Neural cell (in vitro differentiated cells): ENCODE results near the gene ALDH1A1. TPM values are rescaled to one million over a fixed set of nuclear protein-coding genes. Genes with fewer than 3 reads are reported as not detected.

Source experiments
- H2AFZ ChIP-seq: fragments of 200-600, 300-800 bp; sonication (generic), shearing (Covaris generic); 2 replicates; pipeline ENCODE4 v1.6.0; 2014; ENCODE audit warnings: low read depth, mild to moderate bottlenecking, antibody characterized with exemption, low read length, moderate library complexity
- H3F3A ChIP-seq: fragments of 200-600 bp; shearing (Covaris generic); 2 replicates; pipeline ENCODE4 v1.6.1; 2016; ENCODE audit warnings: mild to moderate bottlenecking, moderate library complexity, mixed read lengths, antibody characterized with exemption, low read length; ENCODE audit not compliant: insufficient read depth, poor library complexity, severe bottlenecking
- H3K27ac ChIP-seq: fragments of 200-600, 300-800 bp; sonication (generic), shearing (Covaris generic); 2 replicates; pipeline ENCODE4 v1.5.1; 2014; ENCODE audit warnings: mild to moderate bottlenecking, low read length, moderate library complexity
- H3K27me3 ChIP-seq: fragments of 300-800, 200-600 bp; sonication (generic), shearing (Covaris generic); 2 replicates; pipeline ENCODE4 v1.6.0; 2014; ENCODE audit warnings: mild to moderate bottlenecking, low read depth, low read length, moderate library complexity; ENCODE audit not compliant: insufficient read depth
- H3K36me3 ChIP-seq: fragments of 300-800, 200-600 bp; sonication (generic), shearing (Covaris generic); 2 replicates; pipeline ENCODE4 v1.5.1; 2014; ENCODE audit warnings: mild to moderate bottlenecking, antibody characterized with exemption, low read length, moderate library complexity; ENCODE audit not compliant: insufficient read depth
- H3K4me2 ChIP-seq: fragments of 300-800, 200-600 bp; sonication (generic), shearing (Covaris generic); 2 replicates; pipeline ENCODE4 v1.6.0; 2014; ENCODE audit warnings: mild to moderate bottlenecking, low read length
- H3K4me3 ChIP-seq: fragments of 300-800, 200-600 bp; sonication (generic), shearing (Covaris generic); 2 replicates; pipeline ENCODE4 v1.5.1; 2014; ENCODE audit warnings: mild to moderate bottlenecking, low read length, moderate library complexity
- H3K79me2 ChIP-seq: fragments of 200-600 bp; shearing (Covaris generic); replicated peaks from 2 replicates; pipeline ENCODE4 v1.6.0; 2014; ENCODE audit warnings: mild to moderate bottlenecking, low read length, moderate library complexity; ENCODE audit not compliant: insufficient read depth
- H3K9ac ChIP-seq: fragments of 300-800, 200-600 bp; sonication (generic), shearing (Covaris generic); 2 replicates; pipeline ENCODE4 v1.6.1; 2016; ENCODE audit warnings: mild to moderate bottlenecking, low read length, mixed read lengths
- H3K9me2 ChIP-seq: fragments of 200-600 bp; shearing (Covaris generic); 2 replicates; pipeline ENCODE4 v1.6.1; 2016; ENCODE audit warnings: mild to moderate bottlenecking, low read length, mixed read lengths; ENCODE audit not compliant: insufficient read depth
- H3K9me3 ChIP-seq: fragments of 200-600, 300-800 bp; sonication (generic), shearing (Covaris generic); 2 replicates; pipeline ENCODE4 v1.6.1; 2016; ENCODE audit warnings: mild to moderate bottlenecking, mixed run types, low read length, moderate library complexity, mixed read lengths
- H4K20me1 ChIP-seq: fragments of 200-600 bp; shearing (Covaris generic); 2 replicates; pipeline ENCODE4 v1.6.1; 2016; ENCODE audit warnings: mild to moderate bottlenecking, mixed run types; ENCODE audit not compliant: insufficient read depth
- EP300 ChIP-seq: fragments of 450-650 bp; conservative IDR thresholded peaks from 2 replicates; pipeline ENCODE4 v1.6.1; 2014; ENCODE audit warnings: antibody characterized with exemption, mild to moderate bottlenecking, moderate library complexity; ENCODE audit not compliant: poor library complexity, severe bottlenecking
- EZH2 ChIP-seq: fragments of 200-600, 300-800 bp; shearing (Covaris generic), sonication (generic); IDR thresholded peaks from 2 replicates; pipeline ENCODE4 v1.6.1; 2014; ENCODE audit warnings: antibody characterized with exemption, low read length, borderline replicate concordance, mild to moderate bottlenecking; ENCODE audit not compliant: insufficient read depth, poor library complexity, severe bottlenecking
- MXI1 ChIP-seq: fragments of 450-650 bp; conservative IDR thresholded peaks from 2 replicates; pipeline ENCODE4 v1.6.1; 2014; ENCODE audit warnings: antibody characterized with exemption, mild to moderate bottlenecking; ENCODE audit not compliant: poor library complexity, severe bottlenecking
- POLR2AphosphoS5 ChIP-seq: IDR thresholded peaks from 2 replicates; pipeline ENCODE4 v1.6.1; 2012
- RAD21 ChIP-seq: fragments of 450-650 bp; conservative IDR thresholded peaks from 2 replicates; pipeline ENCODE4 v1.6.1; 2014; ENCODE audit warnings: antibody characterized with exemption, mild to moderate bottlenecking, moderate library complexity
- SMC3 ChIP-seq: fragments of 450-650 bp; conservative IDR thresholded peaks from 2 replicates; pipeline ENCODE4 v1.6.1; 2014; ENCODE audit warnings: antibody characterized with exemption, mild to moderate bottlenecking, moderate library complexity; ENCODE audit not compliant: poor library complexity
- TAF1 ChIP-seq: IDR thresholded peaks from 2 replicates; pipeline ENCODE4 v1.6.1; 2012; ENCODE audit warnings: low read depth
- polyA plus RNA-seq: library from polyadenylated mRNA; depleted of rRNA; stranded (reverse); fragments of >200 nt; gene quantifications from 2 replicates; pipeline ENCODE4 v1.2.3, GENCODE V29; 2014
- TF ChIP-seq, protein P1 (sequence below): fragments of 450-650 bp; IDR thresholded peaks from 2 replicates; pipeline ENCODE4 v1.5.1; 2014; ENCODE audit warnings: antibody characterized with exemption, mild to moderate bottlenecking, moderate library complexity; ENCODE audit not compliant: poor library complexity, severe bottlenecking
- TF ChIP-seq, protein P2 (sequence below): IDR thresholded peaks from 2 replicates; pipeline ENCODE4 v1.6.1; 2012; ENCODE audit warnings: borderline replicate concordance

ALDH1A1 gene
- polyA plus RNA-seq, 1 donor from 2014 or later: not detected

DNA sequence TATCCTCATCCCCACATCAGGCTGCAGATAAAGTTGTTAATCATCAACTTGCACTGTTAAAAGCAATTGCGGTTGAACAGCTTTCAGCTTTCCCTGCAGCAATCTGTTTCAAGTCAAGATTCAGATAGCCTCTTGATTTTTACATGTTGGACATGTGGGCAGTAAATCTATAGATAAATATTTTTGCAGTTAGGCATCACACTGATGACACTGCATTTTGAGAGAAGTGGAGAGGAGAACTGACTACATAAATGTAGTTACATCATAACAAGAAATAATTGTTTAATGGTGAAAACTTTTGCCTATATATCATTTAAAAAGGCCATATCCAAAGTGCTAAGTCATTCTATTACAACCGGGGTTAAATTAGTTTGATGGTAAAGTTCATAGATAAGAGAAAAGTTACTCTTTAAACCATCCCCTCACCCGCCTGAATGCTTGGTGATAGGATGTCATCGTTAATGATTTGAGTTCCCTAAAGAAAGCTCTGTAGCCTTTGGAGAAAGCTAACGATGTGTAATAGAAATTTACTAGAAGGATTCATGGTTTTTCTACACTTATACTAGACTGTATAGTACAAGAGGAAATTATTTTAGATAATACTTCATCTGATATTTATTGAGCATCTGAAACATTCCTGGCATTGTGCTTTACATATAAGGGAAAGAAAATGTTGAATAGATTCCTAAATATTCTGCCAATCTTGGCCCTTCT lies 30.8 kb upstream of the ALDH1A1 start:
- H3K36me3 ChIP-seq: no peaks in the 10 kb centered on the region
- H4K20me1 ChIP-seq: no peaks in the 10 kb centered on the region
- H2AFZ ChIP-seq: no peak overlapping the region
- no peaks in the 10 kb centered on the region for H3K79me2 ChIP-seq
- H3K27ac ChIP-seq: no peak overlapping the region
- H3F3A ChIP-seq: no peaks in the 10 kb centered on the region
- H3K4me2 ChIP-seq: no peak overlapping the region
- H3K9ac ChIP-seq: no peak overlapping the region
- no peak overlapping the region for H3K4me3 ChIP-seq
- TF ChIP-seq RAD21 (no peak), MXI1 (no peak)
- H3K9me3 ChIP-seq: no peaks in the 10 kb centered on the region
- H3K9me2 ChIP-seq: no peaks in the 10 kb centered on the region
- no peaks in the 10 kb centered on the region for H3K27me3 ChIP-seq

DNA sequence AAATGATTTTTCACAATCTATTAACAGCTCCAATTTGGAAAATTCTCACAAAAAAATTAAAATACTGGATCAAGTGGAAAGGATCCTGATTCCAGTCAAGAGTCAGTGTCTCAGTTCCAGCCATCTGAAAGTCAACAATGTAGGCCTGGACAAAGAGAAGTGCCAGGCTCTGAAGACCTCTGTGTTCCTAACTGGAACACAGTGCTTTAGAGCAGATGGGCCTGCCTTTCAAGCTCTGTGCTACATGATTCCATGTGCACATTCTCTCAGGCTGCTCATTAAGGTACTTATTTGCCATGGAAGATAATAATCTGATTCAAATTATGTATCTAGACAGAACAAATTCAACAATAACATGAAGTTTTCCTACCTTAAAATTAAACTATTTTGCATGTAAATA lies 30.2 kb upstream of the ALDH1A1 start:
- TF ChIP-seq TAF1: no peak
- TF ChIP-seq RAD21: no peak
- TF ChIP-seq, protein P1, sequence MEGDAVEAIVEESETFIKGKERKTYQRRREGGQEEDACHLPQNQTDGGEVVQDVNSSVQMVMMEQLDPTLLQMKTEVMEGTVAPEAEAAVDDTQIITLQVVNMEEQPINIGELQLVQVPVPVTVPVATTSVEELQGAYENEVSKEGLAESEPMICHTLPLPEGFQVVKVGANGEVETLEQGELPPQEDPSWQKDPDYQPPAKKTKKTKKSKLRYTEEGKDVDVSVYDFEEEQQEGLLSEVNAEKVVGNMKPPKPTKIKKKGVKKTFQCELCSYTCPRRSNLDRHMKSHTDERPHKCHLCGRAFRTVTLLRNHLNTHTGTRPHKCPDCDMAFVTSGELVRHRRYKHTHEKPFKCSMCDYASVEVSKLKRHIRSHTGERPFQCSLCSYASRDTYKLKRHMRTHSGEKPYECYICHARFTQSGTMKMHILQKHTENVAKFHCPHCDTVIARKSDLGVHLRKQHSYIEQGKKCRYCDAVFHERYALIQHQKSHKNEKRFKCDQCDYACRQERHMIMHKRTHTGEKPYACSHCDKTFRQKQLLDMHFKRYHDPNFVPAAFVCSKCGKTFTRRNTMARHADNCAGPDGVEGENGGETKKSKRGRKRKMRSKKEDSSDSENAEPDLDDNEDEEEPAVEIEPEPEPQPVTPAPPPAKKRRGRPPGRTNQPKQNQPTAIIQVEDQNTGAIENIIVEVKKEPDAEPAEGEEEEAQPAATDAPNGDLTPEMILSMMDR: no peak
- Histone ChIP-seq H3K4me3 (no peak overlapping the region), H3K27ac (no peak overlapping the region), H3K9me3 (no peaks in the 10 kb centered on the region), H3F3A (no peaks in the 10 kb centered on the region), H3K79me2 (no peaks in the 10 kb centered on the region), H3K4me2 (no peak overlapping the region), H3K9me2 (no peaks in the 10 kb centered on the region), H4K20me1 (no peaks in the 10 kb centered on the region), H3K9ac (no peak overlapping the region), H3K27me3 (no peaks in the 10 kb centered on the region), H3K36me3 (no peaks in the 10 kb centered on the region), H2AFZ (no peak overlapping the region)

DNA sequence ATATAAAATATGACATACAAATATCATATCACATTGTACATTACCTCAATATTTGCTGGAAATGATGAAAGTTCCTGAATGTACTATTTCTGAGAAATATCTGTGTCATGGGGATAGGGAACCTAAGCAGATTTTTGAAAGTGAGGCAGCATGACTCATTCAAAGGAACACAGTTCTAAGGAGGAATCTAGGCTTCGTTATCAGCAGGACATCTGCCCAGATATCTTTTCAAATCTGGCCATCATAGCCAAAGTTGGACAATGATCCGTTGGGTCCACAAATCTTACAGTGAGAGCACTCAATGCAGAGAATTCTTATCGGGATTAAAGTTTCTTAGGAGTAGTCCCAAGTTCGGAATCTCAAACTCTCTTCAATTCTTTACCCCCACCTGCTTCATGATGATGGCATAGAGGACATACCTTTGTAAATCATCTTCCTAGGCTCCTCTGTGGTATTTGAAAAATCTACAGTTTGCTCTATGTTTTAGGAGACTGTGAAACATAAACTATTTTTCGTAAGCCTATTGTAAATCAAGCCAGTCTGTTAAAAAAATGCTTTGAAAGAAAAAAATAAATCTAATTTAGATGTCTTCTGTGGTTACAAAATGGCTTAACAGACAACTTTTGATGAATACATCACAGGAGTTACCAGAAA lies 29.4 kb upstream of the ALDH1A1 start:
- H3K36me3 ChIP-seq: no peaks in the 10 kb centered on the region
- no peaks in the 10 kb centered on the region for H3K9me3 ChIP-seq
- TF ChIP-seq MXI1 (no peak), RAD21 (no peak), EZH2 (no peak), SMC3 (no peak), TAF1 (no peak), EP300 (no peak), POLR2AphosphoS5 (no peak)
- TF ChIP-seq, protein P1: no peak
- TF ChIP-seq, protein P2, sequence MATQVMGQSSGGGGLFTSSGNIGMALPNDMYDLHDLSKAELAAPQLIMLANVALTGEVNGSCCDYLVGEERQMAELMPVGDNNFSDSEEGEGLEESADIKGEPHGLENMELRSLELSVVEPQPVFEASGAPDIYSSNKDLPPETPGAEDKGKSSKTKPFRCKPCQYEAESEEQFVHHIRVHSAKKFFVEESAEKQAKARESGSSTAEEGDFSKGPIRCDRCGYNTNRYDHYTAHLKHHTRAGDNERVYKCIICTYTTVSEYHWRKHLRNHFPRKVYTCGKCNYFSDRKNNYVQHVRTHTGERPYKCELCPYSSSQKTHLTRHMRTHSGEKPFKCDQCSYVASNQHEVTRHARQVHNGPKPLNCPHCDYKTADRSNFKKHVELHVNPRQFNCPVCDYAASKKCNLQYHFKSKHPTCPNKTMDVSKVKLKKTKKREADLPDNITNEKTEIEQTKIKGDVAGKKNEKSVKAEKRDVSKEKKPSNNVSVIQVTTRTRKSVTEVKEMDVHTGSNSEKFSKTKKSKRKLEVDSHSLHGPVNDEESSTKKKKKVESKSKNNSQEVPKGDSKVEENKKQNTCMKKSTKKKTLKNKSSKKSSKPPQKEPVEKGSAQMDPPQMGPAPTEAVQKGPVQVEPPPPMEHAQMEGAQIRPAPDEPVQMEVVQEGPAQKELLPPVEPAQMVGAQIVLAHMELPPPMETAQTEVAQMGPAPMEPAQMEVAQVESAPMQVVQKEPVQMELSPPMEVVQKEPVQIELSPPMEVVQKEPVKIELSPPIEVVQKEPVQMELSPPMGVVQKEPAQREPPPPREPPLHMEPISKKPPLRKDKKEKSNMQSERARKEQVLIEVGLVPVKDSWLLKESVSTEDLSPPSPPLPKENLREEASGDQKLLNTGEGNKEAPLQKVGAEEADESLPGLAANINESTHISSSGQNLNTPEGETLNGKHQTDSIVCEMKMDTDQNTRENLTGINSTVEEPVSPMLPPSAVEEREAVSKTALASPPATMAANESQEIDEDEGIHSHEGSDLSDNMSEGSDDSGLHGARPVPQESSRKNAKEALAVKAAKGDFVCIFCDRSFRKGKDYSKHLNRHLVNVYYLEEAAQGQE: no peak
- H3K9me2 ChIP-seq: no peaks in the 10 kb centered on the region
- H4K20me1 ChIP-seq: no peaks in the 10 kb centered on the region
- no peak overlapping the region for H3K4me3 ChIP-seq
- H3K79me2 ChIP-seq: no peaks in the 10 kb centered on the region
- no peak overlapping the region for H3K4me2 ChIP-seq
- no peak overlapping the region for H2AFZ ChIP-seq
- H3K27ac ChIP-seq: no peak overlapping the region
- no peak overlapping the region for H3K9ac ChIP-seq
- no peaks in the 10 kb centered on the region for H3F3A ChIP-seq
- H3K27me3 ChIP-seq: no peaks in the 10 kb centered on the region
